NCI-H1436 (cell line): ENCODE results near the gene PTPRF.

Source experiments
- DNase-seq: peaks from one replicate; lab custom pipeline; 2025; lab: John Stamatoyannopoulos, UW

Gene PTPRF

DNA sequence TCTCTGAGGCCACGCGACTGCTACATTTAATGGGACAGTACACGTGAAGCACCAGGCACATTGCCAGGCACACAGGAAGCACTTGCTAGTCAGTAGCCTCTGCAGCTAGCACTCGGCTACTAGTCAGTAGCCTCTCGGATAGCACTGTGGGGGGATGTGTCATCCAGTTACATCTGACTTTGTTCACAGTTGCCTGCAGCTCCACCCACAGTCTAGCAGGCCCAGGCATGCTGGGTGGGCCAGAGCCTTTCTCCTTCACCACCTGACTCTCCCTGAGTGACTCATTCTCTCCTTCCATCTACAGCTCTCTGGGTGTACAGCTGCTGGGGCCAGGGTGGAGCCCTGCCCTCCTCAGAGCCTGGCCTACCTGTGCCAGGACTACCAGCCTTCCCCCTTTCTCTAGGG, 51.5 kb downstream of the PTPRF start:
- peak; percentile 89 for DNase-seq

DNA sequence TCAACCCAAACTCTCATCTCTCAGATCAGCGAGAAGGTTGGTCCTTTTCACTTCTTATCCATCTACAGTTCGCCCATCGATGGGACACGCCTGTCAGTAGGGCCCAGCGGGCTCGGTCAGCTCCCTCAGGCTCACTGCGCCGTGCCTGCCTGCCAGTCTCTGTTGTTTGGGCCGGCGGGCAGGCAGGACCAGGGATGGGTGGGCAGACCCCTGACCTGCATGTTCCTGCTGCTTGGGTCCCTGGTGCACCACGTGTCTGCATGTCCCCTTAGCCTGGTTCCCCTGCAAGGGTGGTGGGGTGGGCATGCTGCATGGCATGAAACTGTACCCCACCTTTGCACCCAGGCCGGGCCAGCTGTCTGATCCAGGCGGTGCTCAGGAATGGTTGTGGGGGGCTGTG, 52.4 kb downstream of the PTPRF start:
- DNase-seq: no peak

DNA sequence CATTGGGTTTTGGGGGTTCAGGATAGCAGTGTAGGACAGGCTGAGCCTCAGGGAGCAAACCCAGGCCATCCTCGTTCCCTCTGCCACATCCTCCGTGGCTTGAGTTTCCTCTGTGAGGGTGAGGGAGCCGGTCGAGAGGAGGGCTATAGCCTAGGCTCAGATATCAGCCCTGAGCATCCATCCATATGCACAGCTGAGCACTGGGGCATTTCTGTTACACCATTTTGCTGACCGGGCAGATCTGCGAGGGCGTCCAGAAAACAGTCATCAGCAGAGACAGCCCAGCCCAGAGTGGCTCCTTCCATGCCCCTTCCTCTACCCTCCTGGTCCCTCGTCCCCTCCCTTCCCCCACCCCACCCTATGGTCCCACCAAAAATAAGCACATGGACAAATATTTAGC, 53.5 kb downstream of the PTPRF start:
- no peak for DNase-seq

DNA sequence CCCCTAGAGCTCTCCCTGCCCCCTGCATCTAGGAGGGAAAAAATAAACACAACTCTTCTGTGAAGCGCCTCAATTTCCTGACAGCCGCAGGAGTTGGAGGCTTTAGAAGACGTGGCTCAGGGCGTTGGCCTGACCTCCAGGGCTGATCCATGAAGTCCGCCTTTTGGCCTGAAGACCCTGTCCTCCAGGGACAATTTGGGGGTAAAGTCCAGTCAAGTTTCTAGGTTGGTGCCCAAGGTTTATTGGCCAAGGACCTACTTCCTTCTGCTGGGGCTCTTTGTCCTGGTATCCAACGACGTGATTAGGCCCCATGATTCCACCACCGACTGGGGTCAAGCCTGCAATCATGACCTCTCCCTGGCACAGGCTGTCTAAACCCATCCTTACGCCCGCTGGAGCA, 54.9 kb downstream of the PTPRF start:
- no peak for DNase-seq

DNA sequence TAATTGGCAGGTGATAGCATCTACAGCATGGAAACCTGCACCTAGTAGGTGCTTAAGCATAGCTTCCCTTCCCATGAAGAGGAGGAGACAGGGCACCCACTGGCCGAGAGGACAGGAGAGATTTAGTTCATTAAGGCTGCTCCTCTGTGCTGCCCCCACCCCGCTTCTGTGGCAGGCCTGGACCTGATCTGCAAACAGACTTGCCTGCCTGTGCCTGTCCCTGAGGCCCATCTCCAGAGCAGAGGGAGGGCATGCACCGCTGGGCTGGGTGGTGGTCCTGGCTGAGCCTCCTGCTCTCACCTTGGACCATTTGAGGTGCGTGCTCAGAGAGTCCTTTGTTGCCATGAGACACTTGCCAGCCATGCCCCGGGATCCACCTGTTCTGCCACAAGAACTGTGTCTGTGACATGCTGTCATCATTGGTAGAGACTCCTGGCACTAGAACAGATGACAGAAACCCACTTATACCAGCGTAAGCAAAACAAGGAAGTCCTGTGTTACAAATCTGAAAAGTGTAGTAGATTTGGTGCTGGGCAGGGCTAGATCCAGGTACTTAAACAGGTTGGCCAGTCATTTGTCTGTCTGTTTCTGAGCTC, 55.6 kb downstream of the PTPRF start:
- DNase-seq: no peak

DNA sequence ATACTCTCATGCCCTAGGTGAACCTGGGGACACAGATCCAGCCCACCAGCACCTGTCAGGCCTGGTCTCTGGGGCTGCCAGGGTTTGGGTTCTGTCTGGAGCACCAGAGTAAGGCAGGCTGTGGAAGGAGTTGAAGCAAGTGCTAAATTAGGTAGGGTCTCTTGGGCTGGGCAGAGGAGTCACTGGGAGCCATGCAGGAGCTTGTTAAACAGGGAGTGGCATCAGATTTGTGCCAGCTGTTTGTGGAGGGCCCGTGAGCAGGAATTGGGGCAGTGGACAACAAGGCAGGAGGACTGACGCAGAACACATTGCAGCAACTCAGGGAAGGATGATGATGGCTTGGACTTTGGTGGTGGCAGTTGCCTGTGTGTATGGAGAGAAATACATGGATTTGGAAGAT, 56.3 kb downstream of the PTPRF start:
- no peak for DNase-seq

DNA sequence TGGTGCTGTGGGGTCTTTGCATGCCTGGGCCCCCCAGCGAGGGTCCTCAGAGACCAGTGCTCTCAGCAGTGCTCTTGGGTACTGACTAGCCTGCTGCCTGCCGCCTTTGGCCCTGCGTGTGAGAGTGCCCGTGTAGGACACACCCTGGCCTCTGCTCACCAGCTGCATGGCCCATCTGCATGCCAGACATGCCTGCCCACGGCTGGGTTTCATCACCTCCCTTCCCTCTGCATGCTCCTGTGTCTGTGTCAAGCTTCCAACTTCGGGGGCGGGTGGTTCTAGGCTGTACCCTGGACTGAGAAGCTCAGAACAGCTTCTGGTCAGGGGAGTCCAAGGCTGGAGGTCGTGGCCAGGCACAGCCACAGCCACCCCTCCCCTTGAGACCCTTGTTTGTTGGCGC, 56.9 kb downstream of the PTPRF start:
- no peak for DNase-seq

DNA sequence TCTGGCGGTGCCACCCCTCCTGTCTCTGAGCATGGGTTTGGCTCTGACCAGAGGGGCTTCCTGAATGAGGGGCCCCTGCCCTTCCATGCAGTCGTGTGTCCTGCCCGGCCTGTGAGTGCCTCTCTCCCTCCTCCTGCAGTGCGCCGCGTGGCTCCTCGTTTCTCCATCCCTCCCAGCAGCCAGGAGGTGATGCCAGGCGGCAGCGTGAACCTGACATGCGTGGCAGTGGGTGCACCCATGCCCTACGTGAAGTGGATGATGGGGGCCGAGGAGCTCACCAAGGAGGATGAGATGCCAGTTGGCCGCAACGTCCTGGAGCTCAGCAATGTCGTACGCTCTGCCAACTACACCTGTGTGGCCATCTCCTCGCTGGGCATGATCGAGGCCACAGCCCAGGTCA, 57.9 kb downstream of the PTPRF start:
- no peak for DNase-seq

DNA sequence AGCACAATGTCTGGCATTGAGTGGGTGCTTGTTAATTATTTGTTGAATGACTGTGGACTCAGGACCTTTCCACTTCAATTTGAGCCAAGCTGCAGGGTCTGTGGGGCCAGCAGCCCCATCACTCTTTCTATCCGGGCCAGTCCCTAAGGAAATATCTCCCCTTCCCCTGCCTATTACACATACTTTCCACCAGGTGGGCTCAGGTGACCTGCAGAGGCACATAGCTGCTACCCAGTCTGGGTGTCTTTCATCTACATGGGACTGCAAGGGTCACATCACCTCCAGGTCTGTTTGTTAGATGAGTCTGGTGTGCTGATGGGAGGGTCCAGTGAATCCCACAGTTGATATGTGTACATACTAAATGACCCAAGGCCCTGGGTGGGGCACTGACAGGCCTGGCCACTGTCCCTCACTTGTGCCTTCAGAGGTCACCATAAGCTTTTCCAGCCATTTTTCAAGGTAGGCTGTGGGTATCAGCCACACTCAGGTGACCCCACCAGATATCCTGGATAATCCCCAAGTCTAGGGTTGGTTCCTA, 59.8 kb downstream of the PTPRF start:
- no peak for DNase-seq

DNA sequence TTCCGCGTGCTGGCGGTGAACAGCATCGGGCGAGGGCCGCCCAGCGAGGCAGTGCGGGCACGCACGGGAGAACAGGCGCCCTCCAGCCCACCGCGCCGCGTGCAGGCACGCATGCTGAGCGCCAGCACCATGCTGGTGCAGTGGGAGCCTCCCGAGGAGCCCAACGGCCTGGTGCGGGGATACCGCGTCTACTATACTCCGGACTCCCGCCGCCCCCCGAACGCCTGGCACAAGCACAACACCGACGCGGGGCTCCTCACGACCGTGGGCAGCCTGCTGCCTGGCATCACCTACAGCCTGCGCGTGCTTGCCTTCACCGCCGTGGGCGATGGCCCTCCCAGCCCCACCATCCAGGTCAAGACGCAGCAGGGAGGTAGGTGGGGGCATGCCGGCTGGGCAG, 60.5 kb downstream of the PTPRF start:
- no peak for DNase-seq

DNA sequence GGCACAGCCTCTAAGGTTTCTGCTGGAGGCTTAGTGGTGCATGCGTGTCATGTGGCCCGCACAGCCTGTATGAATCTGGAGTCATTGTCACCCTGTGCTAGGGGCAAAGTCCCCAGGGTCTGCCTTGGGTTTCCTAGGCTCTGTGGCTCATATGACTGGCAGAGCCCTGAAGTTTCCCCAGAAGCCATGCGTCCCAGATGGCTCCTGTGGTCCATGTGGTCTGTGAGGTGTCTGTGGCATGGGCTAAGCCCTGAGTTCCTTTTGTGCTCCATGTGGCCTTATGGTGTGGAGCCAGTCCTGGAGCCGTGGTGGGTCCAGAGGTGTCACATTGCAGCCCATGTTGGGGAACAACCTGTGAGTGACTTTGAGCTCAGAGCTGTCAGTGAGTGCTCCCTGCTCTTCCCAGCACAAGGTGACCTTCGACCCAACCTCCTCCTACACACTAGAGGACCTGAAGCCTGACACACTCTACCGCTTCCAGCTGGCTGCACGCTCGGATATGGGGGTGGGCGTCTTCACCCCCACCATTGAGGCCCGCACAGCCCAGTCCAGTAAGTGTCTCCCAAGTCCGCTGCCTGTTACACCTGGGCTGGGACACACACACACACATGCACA, 61.5 kb downstream of the PTPRF start:
- DNase-seq: no peak

DNA sequence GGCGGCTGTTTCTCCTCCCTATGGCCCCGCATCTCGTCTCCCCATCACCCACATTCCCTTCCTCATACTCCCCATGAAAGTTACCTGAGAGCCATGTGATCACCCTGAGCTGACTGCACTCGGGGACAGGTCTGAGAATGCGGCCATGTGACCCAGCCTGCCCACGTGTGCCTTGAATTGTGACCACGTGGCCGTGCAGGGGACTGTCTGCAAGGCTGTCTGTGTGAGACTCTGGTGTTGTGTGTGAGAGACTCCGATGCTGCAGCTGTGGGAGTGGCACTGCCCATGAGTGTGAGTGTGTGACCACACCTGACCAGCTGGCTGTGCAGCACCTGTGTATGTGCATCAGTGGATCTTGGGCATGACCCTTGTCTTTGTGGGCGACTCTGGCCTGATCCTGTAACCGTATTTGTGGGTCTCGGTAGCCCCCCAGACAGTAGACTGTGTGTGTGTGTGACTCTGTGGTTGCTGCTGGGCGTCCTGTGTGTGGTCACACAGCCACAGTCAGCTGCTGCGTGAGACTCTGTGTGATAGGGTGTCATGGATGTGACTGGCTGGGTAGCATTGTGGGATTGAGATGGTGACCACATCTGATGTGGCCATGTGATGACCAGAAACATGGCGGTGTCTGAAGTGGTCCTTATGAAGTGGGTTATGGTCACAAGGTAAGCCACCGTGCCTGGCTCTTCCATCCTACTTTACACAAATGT, 62.4 kb downstream of the PTPRF start:
- DNase-seq: no peak

DNA sequence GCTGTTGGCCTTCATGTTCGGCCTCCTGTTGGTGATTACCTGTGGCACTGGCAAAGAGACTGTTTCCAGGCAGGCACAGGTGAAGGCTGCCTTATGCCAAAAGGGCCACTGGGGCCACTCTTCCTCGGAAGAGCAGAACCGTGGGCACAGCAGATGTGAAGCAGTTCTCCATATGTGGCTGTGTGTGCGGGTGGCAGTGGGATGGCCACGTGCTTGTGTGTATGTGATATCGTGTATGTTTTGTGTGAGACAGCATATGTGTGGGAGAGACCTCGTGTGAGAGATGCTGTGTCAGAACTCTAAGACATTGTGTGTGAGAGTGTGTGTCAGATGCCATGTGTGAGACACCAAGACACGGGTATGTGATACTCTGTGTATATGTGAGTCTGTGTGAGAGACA, 65.9 kb downstream of the PTPRF start:
- no peak for DNase-seq

DNA sequence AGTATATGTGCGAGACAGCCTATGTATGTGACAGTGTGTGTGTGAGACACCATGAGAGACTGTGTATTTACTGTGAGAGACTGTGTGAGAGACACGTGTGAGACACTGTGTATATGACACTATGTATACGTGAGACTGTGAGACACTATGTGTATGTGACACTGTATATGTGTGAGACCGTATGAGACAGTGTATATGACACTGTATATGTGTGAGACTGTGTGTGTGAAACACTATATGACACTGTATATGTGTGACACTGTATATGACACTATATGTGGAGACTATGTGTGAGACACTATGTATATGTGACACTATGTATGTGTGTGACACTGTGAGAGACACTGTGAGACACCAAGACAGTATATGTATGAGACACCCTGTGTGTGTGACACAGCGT, 66.3 kb downstream of the PTPRF start:
- no peak for DNase-seq

DNA sequence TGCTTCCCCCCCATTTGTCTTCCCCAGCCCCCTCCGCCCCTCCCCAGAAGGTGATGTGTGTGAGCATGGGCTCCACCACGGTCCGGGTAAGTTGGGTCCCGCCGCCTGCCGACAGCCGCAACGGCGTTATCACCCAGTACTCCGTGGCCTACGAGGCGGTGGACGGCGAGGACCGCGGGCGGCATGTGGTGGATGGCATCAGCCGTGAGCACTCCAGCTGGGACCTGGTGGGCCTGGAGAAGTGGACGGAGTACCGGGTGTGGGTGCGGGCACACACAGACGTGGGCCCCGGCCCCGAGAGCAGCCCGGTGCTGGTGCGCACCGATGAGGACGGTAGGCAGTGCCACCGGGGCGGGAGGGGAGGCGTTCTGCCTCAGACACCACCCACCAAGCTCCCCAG, 67.0 kb downstream of the PTPRF start:
- no peak for DNase-seq

DNA sequence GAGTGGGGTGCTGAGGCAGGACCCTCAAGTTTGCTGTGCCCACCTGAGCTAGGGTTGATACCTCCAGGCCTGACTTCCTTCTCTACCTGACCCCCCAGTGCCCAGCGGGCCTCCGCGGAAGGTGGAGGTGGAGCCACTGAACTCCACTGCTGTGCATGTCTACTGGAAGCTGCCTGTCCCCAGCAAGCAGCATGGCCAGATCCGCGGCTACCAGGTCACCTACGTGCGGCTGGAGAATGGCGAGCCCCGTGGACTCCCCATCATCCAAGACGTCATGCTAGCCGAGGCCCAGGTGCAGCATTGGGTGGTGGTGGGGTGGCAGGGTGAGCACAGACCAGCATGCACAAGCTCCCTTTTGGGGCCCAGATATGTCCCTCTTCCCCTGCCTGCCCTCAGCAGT, 67.9 kb downstream of the PTPRF start:
- DNase-seq: no peak

DNA sequence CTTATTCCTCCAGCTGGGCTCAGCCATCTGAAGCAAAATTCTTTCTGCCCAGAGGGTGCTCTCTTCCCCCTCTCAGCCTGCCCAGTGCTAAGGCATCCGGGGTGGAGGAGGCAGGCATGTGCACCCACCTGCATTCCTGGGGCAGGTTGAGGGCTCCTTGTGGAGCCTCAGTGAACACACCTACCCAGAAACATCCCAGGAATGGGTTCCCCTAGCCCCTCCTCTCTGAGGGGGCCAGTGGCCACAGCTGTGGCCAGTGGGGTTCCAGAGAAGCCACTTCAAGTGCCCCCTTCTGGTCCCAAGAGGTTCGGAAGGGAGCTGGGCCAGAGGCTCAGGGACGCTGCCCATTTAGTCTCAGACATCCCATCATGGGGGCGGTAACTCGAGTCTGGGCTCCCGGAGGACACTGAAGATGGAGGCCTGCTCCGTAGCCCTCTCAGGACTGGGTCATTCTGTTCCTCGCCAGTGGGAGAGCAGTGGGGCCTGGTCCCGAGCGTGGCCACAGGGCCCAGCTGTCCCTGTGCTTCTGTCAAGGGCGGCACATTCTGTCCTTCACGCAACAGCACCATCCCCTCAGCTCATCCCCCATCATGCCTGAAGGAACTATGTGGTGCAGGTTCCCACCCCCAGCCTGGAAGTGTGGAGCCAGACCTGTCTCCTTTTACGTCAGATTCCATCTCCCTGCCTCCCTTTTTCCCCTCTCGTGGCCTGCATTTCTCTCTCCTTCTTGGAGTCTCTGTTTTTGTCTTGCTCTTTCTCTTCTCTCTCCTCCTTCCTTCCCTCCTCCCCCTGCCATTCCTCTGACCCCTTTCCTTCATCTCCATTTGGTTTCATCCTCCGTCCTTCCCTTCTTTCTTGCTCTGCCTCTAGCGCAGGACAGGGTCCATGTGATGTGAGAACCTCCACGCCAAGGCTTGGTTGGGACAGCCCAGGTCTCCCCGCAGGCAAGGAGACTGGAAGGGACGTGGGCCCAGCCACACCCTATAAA, 69.6 kb downstream of the PTPRF start:
- DNase-seq: no peak

DNA sequence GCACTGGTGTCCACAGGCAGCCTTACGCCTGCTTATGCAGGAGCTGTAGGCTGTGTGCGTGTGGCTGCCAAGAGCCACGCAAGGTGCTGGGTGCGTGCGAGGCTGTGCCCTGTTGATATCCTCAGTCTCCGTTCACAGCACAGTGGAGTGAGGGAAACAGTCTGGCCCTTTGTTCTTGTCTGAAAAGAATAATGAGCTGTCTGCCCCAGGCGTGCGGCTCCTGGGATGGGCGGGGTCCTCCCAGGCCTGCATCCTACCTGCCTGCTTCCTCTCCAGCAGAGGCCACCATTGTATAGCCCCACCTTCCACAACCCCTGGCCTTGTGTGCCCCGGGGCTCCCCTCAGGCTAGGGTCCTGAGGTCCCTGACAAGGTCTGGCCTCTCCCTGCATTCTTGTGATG, 72.3 kb downstream of the PTPRF start:
- DNase-seq: no peak

DNA sequence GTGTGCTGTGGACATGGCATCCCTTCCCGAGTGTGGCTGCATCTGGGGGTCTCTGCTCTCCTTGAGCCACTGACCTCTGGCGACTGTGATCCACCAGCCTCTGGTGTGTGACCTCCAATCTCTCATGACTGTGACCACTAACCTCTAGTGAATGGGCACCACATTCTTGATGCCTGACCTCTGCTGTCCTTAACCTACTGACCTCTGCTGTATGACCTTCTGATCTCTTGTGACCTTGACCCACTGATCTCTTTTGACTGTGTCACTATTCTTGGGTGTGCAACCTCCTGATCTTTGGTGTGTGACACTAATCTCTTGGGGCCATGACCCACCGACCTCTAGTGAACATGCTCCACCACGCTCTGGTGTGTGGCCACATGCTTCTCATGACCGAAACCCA, 73.5 kb downstream of the PTPRF start:
- no peak for DNase-seq

DNA sequence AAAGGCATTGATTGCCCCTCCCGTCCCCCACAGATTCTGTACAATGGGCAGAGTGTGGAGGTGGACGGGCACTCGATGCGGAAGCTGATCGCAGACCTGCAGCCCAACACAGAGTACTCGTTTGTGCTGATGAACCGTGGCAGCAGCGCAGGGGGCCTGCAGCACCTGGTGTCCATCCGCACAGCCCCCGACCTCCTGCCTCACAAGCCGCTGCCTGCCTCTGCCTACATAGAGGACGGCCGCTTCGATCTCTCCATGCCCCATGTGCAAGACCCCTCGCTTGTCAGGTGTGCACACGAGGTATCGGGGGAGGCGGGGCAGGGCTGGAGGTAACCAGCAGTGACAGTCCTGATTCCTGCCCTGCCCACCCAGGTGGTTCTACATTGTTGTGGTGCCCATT, 74.5 kb downstream of the PTPRF start:
- DNase-seq: no peak

DNA sequence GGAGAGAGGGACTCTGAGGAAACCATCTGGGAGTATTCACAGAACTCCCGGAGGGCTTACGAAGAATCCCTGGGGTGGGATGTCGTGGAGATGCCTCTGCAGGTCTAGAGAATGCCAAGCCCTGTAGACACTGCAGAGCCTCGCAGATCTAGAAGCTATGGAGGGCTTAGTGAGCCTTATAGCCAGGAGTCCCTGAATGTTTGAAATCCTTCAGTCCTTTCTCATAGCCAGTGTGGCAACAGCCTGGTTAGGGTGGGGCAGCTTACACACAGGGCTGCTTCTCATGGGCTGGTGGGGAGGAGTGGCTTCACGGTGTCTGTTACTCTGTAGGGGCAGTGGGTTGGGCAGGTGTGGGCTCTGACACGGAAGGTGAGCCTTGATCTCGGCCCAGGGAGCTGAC, 75.1 kb downstream of the PTPRF start:
- DNase-seq: no peak

DNA sequence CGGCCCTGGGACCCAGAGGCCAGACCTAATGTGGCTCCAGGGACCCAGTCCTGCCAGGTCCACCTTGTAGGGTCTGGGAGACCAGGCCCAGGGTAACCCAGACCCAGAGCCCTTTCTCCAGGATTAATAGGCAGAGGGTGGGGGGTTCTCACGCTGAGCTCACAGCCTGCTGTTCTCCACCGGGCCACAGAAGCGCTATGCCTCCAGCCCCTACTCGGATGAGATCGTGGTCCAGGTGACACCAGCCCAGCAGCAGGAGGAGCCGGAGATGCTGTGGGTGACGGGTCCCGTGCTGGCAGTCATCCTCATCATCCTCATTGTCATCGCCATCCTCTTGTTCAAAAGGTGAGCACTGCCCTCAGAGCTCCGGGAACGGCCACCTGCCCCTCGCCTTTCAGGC, 75.9 kb downstream of the PTPRF start:
- no peak for DNase-seq
